Left ventricle myocardium inferior (tissue), 1 donor: ENCODE measurements around the gene ACOXL. TPM values are rescaled to one million over a fixed set of nuclear protein-coding genes. Genes with fewer than 3 reads are reported as not detected.

Experiments
- DNase-seq: peaks from one replicate; pipeline ENCODE4 v3.0.0-alpha.2; 2020
- H3K27ac ChIP-seq: fragments of 200-600 bp; replicated peaks from 2 replicates; pipeline ENCODE4 v1.8.0; 2021
- H3K27me3 ChIP-seq: fragments of 200-600 bp; 2 replicates; pipeline ENCODE4 v1.8.0; 2021; ENCODE audit warnings: low read depth
- H3K36me3 ChIP-seq: fragments of 200-600 bp; 2 replicates; pipeline ENCODE4 v1.8.0; 2021
- H3K4me1 ChIP-seq: fragments of 200-600 bp; 2 replicates; pipeline ENCODE4 v1.8.0; 2021
- H3K4me3 ChIP-seq: fragments of 200-600 bp; 2 replicates; pipeline ENCODE4 v1.8.0; 2021; ENCODE audit warnings: mild to moderate bottlenecking, moderate library complexity
- H3K9me3 ChIP-seq: fragments of 200-600 bp; replicated peaks from 2 replicates; pipeline ENCODE4 v1.8.0; 2021
- intact Hi-C: fragments of 100-400 bp; cut with micrococcal nuclease; formaldehyde crosslinking; loops from one replicate; pipeline ENCODE4 v1.11.0; 2022
- total RNA-seq: library from RNA; stranded (reverse); fragmentation: NEBNext Ultra II Directional; extraction: Animal tissue kit (Norgen Biotek cat#: 25700); gene quantifications from one replicate; pipeline ENCODE4 v1.2.1, GENCODE V29; 2021
- TF ChIP-seq, protein P1 (sequence below): fragments of 200-600 bp; IDR thresholded peaks from 2 replicates; pipeline ENCODE4 v1.8.0; 2021; ENCODE audit warnings: antibody characterized with exemption, mild to moderate bottlenecking, borderline replicate concordance
- donor health status: DM: no; HTN: yes; CAD: no; lungs with severe emphysema.

Gene ACOXL
- total RNA-seq, 1 donor from 2014 or later: not detected

DNA sequence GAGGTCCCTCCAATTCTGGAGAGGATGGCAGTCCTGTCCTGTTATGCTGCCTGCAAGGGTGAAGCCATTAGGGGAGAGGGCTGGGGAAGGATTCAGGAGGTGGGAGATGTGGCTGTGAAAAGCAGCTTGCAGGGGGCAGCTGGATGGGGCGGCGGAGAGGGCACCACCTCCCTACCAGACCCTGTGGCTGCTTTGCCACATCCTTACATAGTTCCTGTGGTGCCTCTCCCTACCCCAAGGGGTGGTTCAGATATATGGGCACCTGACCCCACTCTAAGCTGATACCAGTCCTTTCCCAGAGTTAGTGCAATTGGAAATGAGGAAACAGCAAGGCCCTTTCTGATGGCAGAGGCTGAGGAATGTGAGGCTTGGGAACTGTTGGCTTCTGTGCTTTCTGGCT, 6.1 kb upstream of the ACOXL start:
- Histone ChIP-seq H3K9me3 (no peaks in the 10 kb centered on the region), H3K27ac (no peak overlapping the region), H3K4me1 (no peaks in the 10 kb centered on the region), H3K27me3 (peaks cover 14% of the 10 kb centered on the region), H3K4me3 (no peak overlapping the region), H3K36me3 (no peaks in the 10 kb centered on the region)
- intact Hi-C loops: no loop called here
- DNase-seq: no peak
- TF ChIP-seq, protein P1, sequence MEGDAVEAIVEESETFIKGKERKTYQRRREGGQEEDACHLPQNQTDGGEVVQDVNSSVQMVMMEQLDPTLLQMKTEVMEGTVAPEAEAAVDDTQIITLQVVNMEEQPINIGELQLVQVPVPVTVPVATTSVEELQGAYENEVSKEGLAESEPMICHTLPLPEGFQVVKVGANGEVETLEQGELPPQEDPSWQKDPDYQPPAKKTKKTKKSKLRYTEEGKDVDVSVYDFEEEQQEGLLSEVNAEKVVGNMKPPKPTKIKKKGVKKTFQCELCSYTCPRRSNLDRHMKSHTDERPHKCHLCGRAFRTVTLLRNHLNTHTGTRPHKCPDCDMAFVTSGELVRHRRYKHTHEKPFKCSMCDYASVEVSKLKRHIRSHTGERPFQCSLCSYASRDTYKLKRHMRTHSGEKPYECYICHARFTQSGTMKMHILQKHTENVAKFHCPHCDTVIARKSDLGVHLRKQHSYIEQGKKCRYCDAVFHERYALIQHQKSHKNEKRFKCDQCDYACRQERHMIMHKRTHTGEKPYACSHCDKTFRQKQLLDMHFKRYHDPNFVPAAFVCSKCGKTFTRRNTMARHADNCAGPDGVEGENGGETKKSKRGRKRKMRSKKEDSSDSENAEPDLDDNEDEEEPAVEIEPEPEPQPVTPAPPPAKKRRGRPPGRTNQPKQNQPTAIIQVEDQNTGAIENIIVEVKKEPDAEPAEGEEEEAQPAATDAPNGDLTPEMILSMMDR: no peak

DNA sequence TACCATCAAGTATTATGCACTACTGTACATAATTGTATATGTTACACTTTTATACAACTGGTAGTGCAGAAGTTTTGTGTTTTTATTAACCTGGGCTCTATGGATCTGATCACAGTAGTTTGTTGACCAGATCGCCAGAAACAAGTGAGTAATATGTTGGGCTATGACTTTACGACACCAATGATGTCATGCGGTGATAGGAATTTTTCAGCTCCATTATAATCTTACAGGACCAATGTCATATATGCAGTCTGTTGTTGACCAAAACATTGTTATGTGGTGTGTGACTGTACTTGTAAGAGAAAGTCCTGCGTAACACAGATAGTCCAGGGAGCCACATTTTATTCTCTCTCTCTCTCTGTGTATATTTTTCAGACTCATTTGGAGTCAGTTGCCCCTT, 4.5 kb upstream of the ACOXL start:
- Histone ChIP-seq H3K27me3 (peaks cover 30% of the 10 kb centered on the region), H3K4me1 (peaks cover 8% of the 10 kb centered on the region), H3K27ac (no peak overlapping the region), H3K4me3 (no peak overlapping the region), H3K36me3 (no peaks in the 10 kb centered on the region), H3K9me3 (no peaks in the 10 kb centered on the region)
- intact Hi-C loops: no loop called here
- no peak for DNase-seq
- TF ChIP-seq, protein P1: no peak

DNA sequence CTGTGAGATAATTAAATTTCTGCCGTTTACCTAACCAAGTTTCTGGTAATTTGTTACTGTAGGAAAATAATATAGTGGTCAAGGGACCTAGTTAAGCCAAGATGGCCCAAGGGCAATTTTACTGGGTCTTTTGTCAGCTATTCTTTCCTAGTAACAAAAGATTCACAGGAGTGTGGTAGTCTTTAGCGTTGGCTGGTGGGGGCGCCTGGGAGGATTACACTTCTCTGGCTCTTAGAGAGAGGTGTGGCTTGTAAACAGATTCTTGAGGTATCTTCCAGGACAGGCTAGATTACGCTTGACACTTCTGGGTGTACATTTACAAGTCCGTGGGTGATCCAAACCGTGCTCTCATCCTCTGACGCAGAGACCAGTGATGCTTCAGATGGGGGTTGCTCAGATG, 3.3 kb upstream of the ACOXL start:
- H3K4me3 ChIP-seq: no peak overlapping the region
- H3K4me1 ChIP-seq: peaks cover 12% of the 10 kb centered on the region
- no peaks in the 10 kb centered on the region for H3K9me3 ChIP-seq
- no peak for DNase-seq
- intact Hi-C loops: no loop called here
- TF ChIP-seq, protein P1: no peak
- no peaks in the 10 kb centered on the region for H3K36me3 ChIP-seq
- peaks cover 42% of the 10 kb centered on the region for H3K27me3 ChIP-seq
- no peak overlapping the region for H3K27ac ChIP-seq

- H3K4me3 ChIP-seq: no peak overlapping the region
- no peaks in the 10 kb centered on the region for H3K9me3 ChIP-seq
- H3K4me1 ChIP-seq: peaks cover 12% of the 10 kb centered on the region
- H3K36me3 ChIP-seq: no peaks in the 10 kb centered on the region
- TF ChIP-seq, protein P1: no peak
- H3K27ac ChIP-seq: no peak overlapping the region
- DNase-seq: no peak
- intact Hi-C loops: no loop called here
- peaks cover 61% of the 10 kb centered on the region for H3K27me3 ChIP-seq
These were observed 1.3 kb upstream of the ACOXL start for GRCh38 chr2:110731064-110731463.

DNA sequence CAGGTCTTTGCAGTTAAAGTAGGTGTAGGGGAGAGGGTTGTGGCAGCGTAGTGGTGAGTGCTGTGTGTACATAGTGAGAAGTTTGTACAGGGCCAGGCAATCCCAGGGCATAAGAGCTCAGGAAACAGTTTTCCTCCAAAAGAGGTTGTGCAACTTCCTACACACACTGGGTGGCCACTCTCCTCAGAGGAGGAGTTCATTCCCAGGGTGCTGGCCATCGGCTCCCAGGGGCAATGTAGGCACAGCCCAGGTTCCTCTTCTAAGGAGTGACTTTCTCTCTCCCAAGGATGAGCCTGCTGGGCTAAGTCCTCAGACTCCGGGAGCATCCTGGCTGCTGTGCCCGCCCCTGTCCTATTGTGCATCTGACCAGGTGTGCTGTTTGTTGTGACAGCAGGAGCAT, 3.0 kb downstream of the ACOXL start:
- TF ChIP-seq, protein P1: no peak
- intact Hi-C loops: no loop called here
- no peak for DNase-seq
- H3K36me3 ChIP-seq: no peaks in the 10 kb centered on the region
- peaks cover 98% of the 10 kb centered on the region for H3K27me3 ChIP-seq
- peaks cover 16% of the 10 kb centered on the region for H3K9me3 ChIP-seq
- H3K4me1 ChIP-seq: peaks cover 12% of the 10 kb centered on the region
- no peak overlapping the region for H3K4me3 ChIP-seq
- H3K27ac ChIP-seq: no peak overlapping the region

- Histone ChIP-seq H3K27ac (no peak overlapping the region), H3K4me3 (no peak overlapping the region), H3K36me3 (no peaks in the 10 kb centered on the region), H3K27me3 (peaks cover 96% of the 10 kb centered on the region), H3K9me3 (peaks cover 16% of the 10 kb centered on the region), H3K4me1 (peaks cover 5% of the 10 kb centered on the region)
- intact Hi-C loops: no loop called here
- TF ChIP-seq, protein P1: no peak
- no peak for DNase-seq
These were observed 5.4 kb downstream of the ACOXL start for GRCh38 chr2:110737783-110738182.
